8988T (cell line): ENCODE measurements around the gene RHOG.
A peak's percentile ranks its signal among the peaks of the same experiment; 100 is the strongest.

Source experiments
- DNase-seq: peaks from one replicate; pipeline ENCODE4 v3.0.0; 2011

Gene RHOG

GRCh38 chr11:3857628-3858027 is 16.9 kb upstream of the RHOG start:
- no peak for DNase-seq

GRCh38 chr11:3856856-3857553 is 16.2 kb upstream of the RHOG start:
- DNase-seq, result no peak

GRCh38 chr11:3855808-3856491 is 15.2 kb upstream of the RHOG start:
- peak; percentile 54 for DNase-seq

GRCh38 chr11:3854977-3855807 is 14.4 kb upstream of the RHOG start, which contains the start of gene STIM1:
Gene STIM1, plus strand, starts transcription at chr11:3855664. Its CDS starts 607 bp downstream, at chr11:3856271.
- peak; percentile 95 for DNase-seq

- no peak for DNase-seq
These were observed 13.9 kb upstream of the RHOG start for GRCh38 chr11:3854660-3854976.

- no peak for DNase-seq
These were observed 13.3 kb upstream of the RHOG start for GRCh38 chr11:3853899-3854659.

GRCh38 chr11:3853545-3853842 is 12.7 kb upstream of the RHOG start:
- DNase-seq, result no peak

GRCh38 chr11:3849297-3849874 is 8.6 kb upstream of the RHOG start:
- DNase-seq, result no peak

- no peak for DNase-seq
These were observed 4.9 kb upstream of the RHOG start for GRCh38 chr11:3845670-3846069.

- no peak for DNase-seq
These were observed 4.5 kb upstream of the RHOG start for GRCh38 chr11:3845246-3845645.

- no peak for DNase-seq
These were observed 2.6 kb upstream of the RHOG start for GRCh38 chr11:3843326-3843725.

GRCh38 chr11:3841426-3842350 is 929 bp upstream of the RHOG start:
- DNase-seq, result peak; percentile 76

- no peak for DNase-seq
These were observed 522 bp downstream of the RHOG start for GRCh38 chr11:3840004-3840869.

GRCh38 chr11:3838504-3838903 is 2.3 kb downstream of the RHOG start:
- DNase-seq, result no peak

GRCh38 chr11:3837793-3838192 is 3.0 kb downstream of the RHOG start:
- peak; percentile 22 for DNase-seq

GRCh38 chr11:3836903-3837302 is 3.9 kb downstream of the RHOG start:
- DNase-seq, result peak; percentile 7

- DNase-seq, result no peak
These were observed 5.0 kb downstream of the RHOG start for GRCh38 chr11:3835751-3836150.

- no peak for DNase-seq
These were observed 5.9 kb downstream of the RHOG start for GRCh38 chr11:3834664-3835461.

GRCh38 chr11:3834349-3834663 is 6.5 kb downstream of the RHOG start:
- no peak for DNase-seq

- no peak for DNase-seq
These were observed 7.3 kb downstream of the RHOG start for GRCh38 chr11:3833449-3833848.
